ENCODE results near the gene NCOR2.

The NCOR2 gene

DNA sequence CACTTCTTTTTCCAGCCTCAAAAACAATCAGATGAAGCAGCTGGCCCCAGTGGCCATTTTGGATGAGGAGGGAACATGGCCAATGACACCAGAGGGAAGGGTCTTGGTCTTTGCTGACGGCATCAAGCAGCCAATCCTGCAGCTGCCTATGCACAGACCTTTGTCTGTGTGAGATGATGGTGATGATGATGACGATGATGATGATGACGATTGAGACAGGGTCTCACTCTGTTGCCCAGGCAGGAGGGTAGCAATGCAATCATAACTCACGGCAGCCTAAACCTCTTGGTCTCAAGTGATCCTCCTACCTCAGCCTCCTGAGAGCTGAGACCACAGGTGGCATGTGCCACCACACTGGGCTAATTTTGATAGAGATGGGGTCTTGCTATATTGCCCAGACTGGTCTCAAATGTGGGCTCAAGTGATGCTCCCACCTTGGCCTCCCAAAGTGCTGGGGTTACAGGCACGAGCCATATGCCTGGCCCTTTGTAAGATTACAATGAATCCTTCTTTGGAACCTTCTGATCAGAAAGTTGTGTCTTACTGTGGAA lies 26.5 kb upstream of the NCOR2 start:
- TF ChIP-seq, protein P1, sequence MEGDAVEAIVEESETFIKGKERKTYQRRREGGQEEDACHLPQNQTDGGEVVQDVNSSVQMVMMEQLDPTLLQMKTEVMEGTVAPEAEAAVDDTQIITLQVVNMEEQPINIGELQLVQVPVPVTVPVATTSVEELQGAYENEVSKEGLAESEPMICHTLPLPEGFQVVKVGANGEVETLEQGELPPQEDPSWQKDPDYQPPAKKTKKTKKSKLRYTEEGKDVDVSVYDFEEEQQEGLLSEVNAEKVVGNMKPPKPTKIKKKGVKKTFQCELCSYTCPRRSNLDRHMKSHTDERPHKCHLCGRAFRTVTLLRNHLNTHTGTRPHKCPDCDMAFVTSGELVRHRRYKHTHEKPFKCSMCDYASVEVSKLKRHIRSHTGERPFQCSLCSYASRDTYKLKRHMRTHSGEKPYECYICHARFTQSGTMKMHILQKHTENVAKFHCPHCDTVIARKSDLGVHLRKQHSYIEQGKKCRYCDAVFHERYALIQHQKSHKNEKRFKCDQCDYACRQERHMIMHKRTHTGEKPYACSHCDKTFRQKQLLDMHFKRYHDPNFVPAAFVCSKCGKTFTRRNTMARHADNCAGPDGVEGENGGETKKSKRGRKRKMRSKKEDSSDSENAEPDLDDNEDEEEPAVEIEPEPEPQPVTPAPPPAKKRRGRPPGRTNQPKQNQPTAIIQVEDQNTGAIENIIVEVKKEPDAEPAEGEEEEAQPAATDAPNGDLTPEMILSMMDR (IDR thresholded peaks at IDR 0.05; ENCODE audit: low read depth, low read length), result no peak
- TF ChIP-seq, protein P2, sequence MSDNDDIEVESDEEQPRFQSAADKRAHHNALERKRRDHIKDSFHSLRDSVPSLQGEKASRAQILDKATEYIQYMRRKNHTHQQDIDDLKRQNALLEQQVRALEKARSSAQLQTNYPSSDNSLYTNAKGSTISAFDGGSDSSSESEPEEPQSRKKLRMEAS (IDR thresholded peaks at IDR 0.05; ENCODE audit: low read depth, low read length), result no peak
- TF ChIP-seq POLR2A (IDR thresholded peaks at IDR 0.05; ENCODE audit: extremely low read depth, insufficient read length) (no peak), MYC (IDR thresholded peaks at IDR 0.05; ENCODE audit: low read depth, low read length) (no peak)
- DNase-seq (ENCODE audit: low read depth), result no peak
- no peak overlapping the region for H3K4me3 ChIP-seq (ENCODE audit: low read depth, low read length)

DNA sequence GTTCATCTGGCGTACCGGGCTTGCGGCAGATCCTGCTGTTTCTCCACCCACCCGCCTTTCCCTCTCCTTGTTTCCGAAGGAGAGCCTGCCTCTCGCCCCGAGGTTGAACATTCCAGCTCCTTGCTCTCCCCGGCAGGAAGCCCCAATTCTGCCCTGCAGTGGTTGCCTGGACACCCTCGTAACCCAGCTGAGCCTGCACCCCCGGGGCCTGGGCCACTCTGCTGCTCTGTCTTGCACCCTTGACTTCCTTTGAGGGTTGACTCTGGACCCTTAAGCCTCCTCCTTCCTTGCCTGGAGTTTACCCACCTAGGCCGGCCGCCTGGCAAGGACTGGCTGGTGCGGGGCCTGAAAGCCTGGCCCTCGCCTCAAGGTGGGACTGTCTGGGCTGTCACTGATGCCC lies 25.8 kb upstream of the NCOR2 start:
- DNase-seq (ENCODE audit: low read depth), result no peak
- TF ChIP-seq, protein P1 (IDR thresholded peaks at IDR 0.05; ENCODE audit: low read depth, low read length), result no peak
- TF ChIP-seq, protein P2 (IDR thresholded peaks at IDR 0.05; ENCODE audit: low read depth, low read length), result no peak
- TF ChIP-seq MYC (IDR thresholded peaks at IDR 0.05; ENCODE audit: low read depth, low read length) (no peak), POLR2A (IDR thresholded peaks at IDR 0.05; ENCODE audit: extremely low read depth, insufficient read length) (no peak)
- H3K4me3 ChIP-seq (ENCODE audit: low read depth, low read length), result no peak overlapping the region

DNA sequence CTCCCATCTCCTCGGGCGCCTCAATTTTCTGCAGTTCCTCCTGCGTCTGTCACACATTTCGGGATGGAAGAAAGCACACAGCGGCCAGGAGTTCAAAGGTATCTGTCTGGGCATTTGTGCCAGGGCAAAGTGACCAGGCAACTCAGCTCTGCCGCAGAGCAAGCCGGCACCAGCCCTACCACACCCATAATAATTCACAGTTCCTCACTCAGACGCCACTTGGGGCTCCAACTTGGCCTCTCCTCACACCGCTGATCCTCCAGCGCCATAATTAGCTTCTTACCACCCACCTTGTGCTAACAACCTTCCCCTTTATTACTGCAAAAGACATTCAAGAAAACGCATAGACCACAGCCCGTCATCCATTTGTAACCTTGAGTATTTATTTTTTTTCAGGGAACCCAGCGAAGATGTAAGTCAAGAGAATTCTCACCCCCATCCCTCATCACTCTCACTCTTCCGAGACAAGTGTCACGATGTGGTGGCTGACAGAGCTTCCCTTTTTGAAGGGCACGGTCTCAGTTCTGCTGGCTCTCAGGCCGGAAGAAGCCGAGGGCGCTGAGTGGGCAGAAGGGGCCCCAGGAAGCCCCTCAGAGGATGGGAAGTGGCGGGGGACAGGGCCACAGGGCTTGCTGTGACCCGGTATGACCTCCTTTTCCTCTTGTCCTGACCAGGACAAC lies 25.2 kb upstream of the NCOR2 start:
- TF ChIP-seq POLR2A (IDR thresholded peaks at IDR 0.05; ENCODE audit: extremely low read depth, insufficient read length), result no peak
- no peak for TF ChIP-seq MYC (IDR thresholded peaks at IDR 0.05; ENCODE audit: low read depth, low read length)
- TF ChIP-seq, protein P1 (IDR thresholded peaks at IDR 0.05; ENCODE audit: low read depth, low read length), result no peak
- TF ChIP-seq, protein P2 (IDR thresholded peaks at IDR 0.05; ENCODE audit: low read depth, low read length), result no peak
- DNase-seq (ENCODE audit: low read depth), result peak; percentile 66
- H3K4me3 ChIP-seq (ENCODE audit: low read depth, low read length), result no peak overlapping the region

DNA sequence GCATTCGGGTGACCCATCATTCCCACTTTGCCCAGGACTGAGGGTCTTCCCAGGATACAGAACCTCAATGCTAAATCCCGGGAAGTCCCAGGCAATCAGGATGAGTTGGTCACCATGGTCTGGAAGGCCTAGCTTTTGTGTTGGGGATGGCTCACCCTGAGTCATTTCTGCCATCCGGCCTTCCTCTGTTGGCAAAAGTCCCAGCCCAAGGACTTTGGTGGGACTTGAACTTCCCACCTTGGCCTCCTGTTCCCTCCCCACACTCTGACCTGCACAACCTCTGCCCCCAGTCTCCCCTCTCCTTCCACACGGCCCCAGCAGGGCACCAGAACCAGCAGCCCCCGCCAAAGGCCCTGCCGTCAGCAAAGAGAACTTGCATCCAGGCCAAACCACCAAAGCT lies 24.6 kb upstream of the NCOR2 start:
- H3K4me3 ChIP-seq (ENCODE audit: low read depth, low read length), result no peak overlapping the region
- no peak for DNase-seq (ENCODE audit: low read depth)
- TF ChIP-seq, protein P1 (IDR thresholded peaks at IDR 0.05; ENCODE audit: low read depth, low read length), result no peak
- TF ChIP-seq, protein P2 (IDR thresholded peaks at IDR 0.05; ENCODE audit: low read depth, low read length), result no peak

DNA sequence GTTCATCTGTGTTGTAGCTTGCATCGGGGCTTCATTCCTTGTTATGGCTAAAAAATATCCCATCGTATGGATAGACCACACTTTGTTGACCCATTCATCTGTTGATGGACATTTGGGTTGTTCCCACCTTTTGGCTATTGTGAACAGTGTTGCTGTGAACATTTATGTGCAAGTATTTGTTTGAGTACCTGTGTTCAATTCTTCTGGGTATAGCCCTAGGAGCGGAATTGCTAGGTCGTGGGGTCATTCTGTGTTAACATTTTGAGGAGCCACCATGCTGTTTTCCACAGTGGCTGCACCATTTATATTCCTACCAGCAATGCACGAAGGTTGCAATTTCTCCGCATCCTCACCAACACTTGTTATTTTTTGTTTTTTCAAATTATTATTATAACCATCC lies 23.0 kb upstream of the NCOR2 start:
- no peak for TF ChIP-seq MYC (IDR thresholded peaks at IDR 0.05; ENCODE audit: low read depth, low read length)
- no peak overlapping the region for H3K4me3 ChIP-seq (ENCODE audit: low read depth, low read length)
- DNase-seq (ENCODE audit: low read depth), result no peak

DNA sequence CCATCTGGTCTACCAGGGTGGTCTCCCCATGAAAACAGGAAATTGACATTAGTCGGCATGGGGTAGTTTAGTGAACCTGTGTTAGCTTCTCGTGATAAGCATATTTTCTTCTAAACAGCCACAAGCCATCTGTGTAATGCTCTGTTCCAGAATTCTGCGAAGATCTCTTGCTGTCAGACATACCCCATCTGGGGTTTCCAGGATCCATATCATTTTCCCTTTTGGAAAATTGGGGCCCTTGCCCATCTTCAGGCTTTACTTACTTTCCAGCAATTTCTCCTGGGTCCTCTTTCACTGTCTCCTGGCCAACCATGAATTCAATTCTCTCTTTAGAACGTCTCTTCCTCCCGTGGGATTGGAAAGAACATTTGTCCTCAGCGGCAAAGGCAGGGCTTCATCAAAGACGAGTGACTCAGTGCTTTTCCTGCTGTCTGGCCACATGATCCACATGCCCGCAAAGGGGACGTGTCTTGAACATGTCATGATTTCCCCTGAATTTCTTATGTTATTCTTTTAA lies 21.4 kb upstream of the NCOR2 start:
- DNase-seq (ENCODE audit: low read depth), result peak; percentile 73
- H3K4me3 ChIP-seq (ENCODE audit: low read depth, low read length), result no peak overlapping the region

More for the DNA sequence above, 21.4 kb upstream of the NCOR2 start:
- TF ChIP-seq MYC (IDR thresholded peaks at IDR 0.05; ENCODE audit: low read depth, low read length) (peak; percentile 34; the same call in 1 of the 2 replicates), POLR2A (IDR thresholded peaks at IDR 0.05; ENCODE audit: extremely low read depth, insufficient read length) (no peak)
- TF ChIP-seq, protein P1 (IDR thresholded peaks at IDR 0.05; ENCODE audit: low read depth, low read length), result no peak
- TF ChIP-seq, protein P2 (IDR thresholded peaks at IDR 0.05; ENCODE audit: low read depth, low read length), result peak; percentile 64

All from NB4 (cell line).